ENCODE measurements around the gene RCAN3.
"Not testable (repeated sequence)": the region's sequence is repeated elsewhere in the genome, so short reads cannot be mapped to it uniquely, and the experiment has no call there.

The RCAN3 gene

GRCh38 chr1:24484199-24484598 is 18.4 kb upstream of the RCAN3 start:
- DNase-seq (ENCODE audit: extremely low read depth in 1 of 2, low read depth in 1 of 2) = no peak

GRCh38 chr1:24486331-24487065 is 16.1 kb upstream of the RCAN3 start:
- no peak for DNase-seq (ENCODE audit: extremely low read depth in 1 of 2, low read depth in 1 of 2)

DNA sequence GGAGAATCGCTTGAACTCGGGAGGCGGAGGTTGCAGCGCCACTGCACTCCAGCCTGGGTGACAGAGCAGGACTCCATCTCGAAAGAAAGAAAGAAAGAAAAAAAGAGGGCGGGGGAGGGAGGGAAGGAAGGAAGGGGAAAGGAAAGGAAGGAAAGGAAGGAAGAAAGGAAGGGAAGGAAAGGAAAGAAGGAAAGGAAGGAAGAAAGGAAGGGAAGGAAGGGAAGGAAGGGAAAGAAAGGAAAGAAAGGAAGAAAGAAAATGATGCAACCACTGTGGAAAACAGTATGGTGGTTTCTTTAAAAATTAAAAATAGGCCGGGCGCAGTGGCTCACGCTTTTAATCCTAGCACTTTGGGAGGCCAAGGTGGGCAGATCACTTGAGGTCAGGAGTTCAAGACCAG is 15.2 kb upstream of the RCAN3 start:
- no peak for DNase-seq (ENCODE audit: extremely low read depth in 1 of 2, low read depth in 1 of 2)

- DNase-seq (ENCODE audit: extremely low read depth in 1 of 2, low read depth in 1 of 2) = peak in 1 of 2 donors; percentile 69
These were observed 14.5 kb upstream of the RCAN3 start for GRCh38 chr1:24488159-24488558.

GRCh38 chr1:24489674-24490073 is 13.0 kb upstream of the RCAN3 start:
- DNase-seq (ENCODE audit: extremely low read depth in 1 of 2, low read depth in 1 of 2) = no peak

GRCh38 chr1:24490101-24490781 is 12.4 kb upstream of the RCAN3 start:
- DNase-seq (ENCODE audit: extremely low read depth in 1 of 2, low read depth in 1 of 2) = no peak

DNA sequence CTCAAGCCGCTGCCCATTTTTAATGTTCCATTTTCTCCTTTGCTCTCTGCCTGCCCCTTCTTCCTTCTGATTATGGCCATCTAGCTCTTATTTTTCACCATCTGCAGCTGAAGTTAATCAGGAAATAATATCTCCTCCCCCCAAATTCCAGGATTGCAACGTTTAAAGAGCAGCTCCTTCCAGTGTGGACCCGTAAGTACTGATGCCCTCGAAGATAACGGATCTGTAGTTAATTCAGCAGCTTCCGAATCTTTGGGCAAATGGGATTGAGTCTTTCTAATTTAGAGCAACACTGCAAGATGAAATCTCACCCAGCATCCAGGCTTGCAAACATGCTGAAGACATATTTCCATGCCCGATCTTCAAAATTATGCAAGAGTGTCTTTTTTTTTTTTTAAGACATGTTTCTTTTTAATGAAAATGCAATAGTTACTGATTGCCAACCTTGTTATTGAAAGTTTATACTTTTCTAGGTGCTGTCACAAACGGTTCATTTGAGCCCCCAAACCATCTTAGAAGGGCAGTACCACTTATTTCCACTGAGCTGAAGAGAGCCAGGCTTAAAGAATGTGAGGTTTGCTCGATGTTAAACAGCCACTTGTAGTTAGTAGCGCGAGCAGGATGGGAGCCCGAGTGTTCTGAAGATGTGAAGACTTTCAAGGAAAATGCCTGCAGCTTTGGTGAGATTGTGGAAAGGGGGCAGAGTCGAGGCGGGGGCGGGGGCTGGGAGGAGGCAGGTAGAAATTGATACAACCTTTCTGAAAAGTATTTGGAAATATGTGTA is 10.9 kb upstream of the RCAN3 start:
- DNase-seq (ENCODE audit: extremely low read depth in 1 of 2, low read depth in 1 of 2) = no peak

GRCh38 chr1:24492935-24493334 is 9.7 kb upstream of the RCAN3 start:
- not testable (repeated sequence) for DNase-seq (ENCODE audit: extremely low read depth in 1 of 2, low read depth in 1 of 2)

DNA sequence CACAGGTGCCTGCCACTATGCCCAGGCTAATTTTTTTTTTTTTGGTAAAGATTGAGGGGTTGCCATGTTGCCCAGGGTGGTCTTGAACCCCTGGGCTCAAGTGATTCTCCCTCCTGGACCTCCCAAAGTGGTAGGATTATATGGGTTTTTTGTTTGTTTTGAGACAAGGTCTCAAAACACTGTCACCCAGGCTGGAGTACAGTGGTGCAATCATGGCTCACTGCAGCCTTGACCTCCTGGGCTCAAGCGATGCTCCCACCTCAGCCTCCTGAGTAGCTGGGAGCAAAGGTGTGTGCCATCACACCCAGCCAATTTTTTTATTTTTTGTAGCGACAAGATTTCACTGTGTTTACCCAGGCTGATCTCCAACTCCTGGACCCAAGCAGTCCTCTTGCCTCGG is 8.9 kb upstream of the RCAN3 start:
- DNase-seq (ENCODE audit: extremely low read depth in 1 of 2, low read depth in 1 of 2) = no peak

DNA sequence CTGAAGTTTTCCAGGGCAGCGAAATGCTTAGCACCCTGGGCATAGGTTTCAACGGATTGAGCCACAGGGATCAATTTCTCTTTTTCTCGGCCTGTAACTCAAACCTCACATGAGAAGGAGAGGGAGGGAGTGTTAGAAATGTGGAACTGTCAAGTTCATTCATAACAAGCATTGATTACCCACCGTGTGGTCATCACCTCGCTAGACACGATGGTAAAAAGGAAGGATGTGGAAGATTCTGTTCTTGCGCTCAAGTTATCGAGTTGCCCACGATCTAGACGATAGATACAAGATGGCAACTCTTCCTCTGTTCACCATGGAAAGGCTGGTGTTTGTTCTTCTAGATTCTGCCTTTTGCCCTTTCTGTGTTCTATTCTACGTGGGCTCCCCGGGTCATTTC is 4.0 kb upstream of the RCAN3 start:
- no peak for DNase-seq (ENCODE audit: extremely low read depth in 1 of 2, low read depth in 1 of 2)

GRCh38 chr1:24500448-24501048 is 2.1 kb upstream of the RCAN3 start:
- DNase-seq (ENCODE audit: extremely low read depth in 1 of 2, low read depth in 1 of 2) = no peak

- DNase-seq (ENCODE audit: extremely low read depth in 1 of 2, low read depth in 1 of 2) = no peak
These were observed 1.1 kb upstream of the RCAN3 start for GRCh38 chr1:24501371-24502064.

DNA sequence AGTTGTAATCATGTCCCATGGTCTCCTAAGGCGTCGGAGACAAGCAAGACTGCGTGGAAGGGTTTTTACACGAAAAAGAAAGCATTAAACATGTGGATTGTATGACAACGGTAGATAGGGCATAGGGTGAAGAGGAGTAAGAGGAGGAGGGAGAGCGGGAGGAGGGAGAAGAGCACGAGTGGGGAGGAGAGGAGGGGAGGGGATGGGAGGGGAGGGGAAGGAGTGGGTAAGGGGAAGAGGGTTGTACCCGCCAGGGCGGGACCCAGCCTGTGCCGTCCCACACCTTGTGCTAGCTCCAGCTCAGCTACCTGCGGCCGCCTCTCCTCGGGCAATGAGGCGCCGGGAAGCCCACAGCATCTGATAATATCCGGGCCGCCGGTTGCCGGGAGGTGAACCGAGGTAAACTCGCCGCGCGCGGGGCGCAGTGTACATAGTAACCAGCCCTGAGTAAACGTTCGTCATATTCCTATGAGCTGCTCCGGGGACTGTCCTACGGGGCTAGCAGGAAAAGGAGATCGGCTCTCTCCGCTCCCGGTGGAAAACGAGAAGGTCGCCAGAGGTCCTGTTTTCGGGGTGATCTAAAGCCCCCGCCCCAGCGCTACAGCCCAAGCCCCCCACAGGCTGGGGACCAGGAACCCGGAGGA is 449 bp upstream of the RCAN3 start:
- peak in 1 of 2 donors; percentile 59 for DNase-seq (ENCODE audit: extremely low read depth in 1 of 2, low read depth in 1 of 2)

- no peak for DNase-seq (ENCODE audit: extremely low read depth in 1 of 2, low read depth in 1 of 2)
These were observed 569 bp downstream of the RCAN3 start for GRCh38 chr1:24503059-24503751.

DNA sequence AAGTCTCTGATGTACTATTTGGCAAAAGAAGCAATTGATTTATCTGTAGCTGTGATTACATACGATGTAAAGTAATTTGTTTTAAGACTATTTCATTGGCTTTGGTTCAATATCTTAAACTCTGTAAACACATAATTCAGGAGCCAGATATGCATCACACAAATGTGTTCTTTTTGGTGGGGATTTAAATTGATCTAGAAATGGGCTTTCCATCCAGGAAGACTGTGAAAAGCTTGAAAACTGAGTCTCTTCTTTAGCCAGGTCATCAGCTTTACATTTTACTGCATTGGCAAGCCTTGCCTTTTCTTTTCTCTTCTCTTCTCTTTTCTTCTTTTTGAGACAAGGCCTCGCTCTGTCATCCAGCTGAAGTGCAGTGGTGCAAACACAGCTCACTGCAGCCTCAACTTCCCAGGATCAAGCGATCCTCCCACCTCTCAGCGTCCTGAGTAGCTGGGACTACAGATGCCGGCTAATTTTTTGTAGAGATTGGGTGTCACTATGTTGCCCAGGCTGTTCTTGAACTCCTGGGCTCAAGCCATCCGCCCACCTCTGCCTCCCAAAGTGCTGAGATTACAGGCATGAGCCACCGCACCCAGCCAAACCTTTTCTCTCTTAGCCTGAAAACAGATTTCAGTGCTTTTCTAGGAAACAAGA is 1.4 kb downstream of the RCAN3 start:
- no peak for DNase-seq (ENCODE audit: extremely low read depth in 1 of 2, low read depth in 1 of 2)

- no peak for DNase-seq (ENCODE audit: extremely low read depth in 1 of 2, low read depth in 1 of 2)
These were observed 1.9 kb downstream of the RCAN3 start for GRCh38 chr1:24504560-24504959.

DNA sequence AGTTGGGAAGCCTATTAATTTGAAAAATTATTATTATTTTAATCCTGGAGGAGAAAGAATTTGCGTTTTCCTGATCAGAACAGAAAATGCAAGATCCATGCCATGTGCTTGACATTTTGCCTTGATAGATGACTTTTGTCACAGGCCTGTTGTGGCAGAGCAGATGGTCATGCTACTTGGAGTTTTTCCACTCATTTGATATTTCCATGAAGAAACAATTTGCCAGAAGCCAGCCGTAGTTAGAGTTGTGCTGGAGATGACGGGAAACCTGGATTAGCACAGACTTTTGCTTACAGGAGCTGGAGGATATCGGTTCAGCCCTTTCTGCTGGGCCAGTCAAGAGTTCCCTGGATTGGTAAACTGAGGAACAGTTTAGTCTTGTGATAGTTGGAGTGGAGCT is 3.2 kb downstream of the RCAN3 start:
- no peak for DNase-seq (ENCODE audit: extremely low read depth in 1 of 2, low read depth in 1 of 2)

GRCh38 chr1:24506691-24507381 is 4.2 kb downstream of the RCAN3 start:
- DNase-seq (ENCODE audit: extremely low read depth in 1 of 2, low read depth in 1 of 2) = no peak

GRCh38 chr1:24507405-24507804 is 4.8 kb downstream of the RCAN3 start:
- no peak for DNase-seq (ENCODE audit: extremely low read depth in 1 of 2, low read depth in 1 of 2)
